Stimulated activated naive CD8-positive, alpha-beta T cell treated with anti-CD3 and anti-CD28 coated beads, Interleukin-15, amount 100 ng/mL, for 72 hours (primary cell): Measurements from ENCODE around the gene ZNRD2.

Experiments
- ATAC-seq: fragments of 150-1000 bp; cut with Tn5 transposase; 2 replicates; pipeline ENCODE4 v1.10.0; 2021; ENCODE audit warnings: mild to moderate bottlenecking, moderate library complexity
- DNase-seq, 2 donors: peaks; one replicate each; pipeline ENCODE4 v3.0.0; 2021 to 2022
- H3K27ac Mint-ChIP-seq, 2 donors: one replicate each; pipeline ENCODE4 v1.8.0; 2022; ENCODE audit warnings: mild to moderate bottlenecking in 2 of 2, mixed read lengths in 2 of 2, moderate library complexity in 2 of 2
- H3K27me3 Mint-ChIP-seq: one replicate; pipeline ENCODE4 v1.8.0; 2022; ENCODE audit warnings: mixed read lengths
- H3K4me1 Mint-ChIP-seq: one replicate; pipeline ENCODE4 v1.8.0; 2022; ENCODE audit warnings: mild to moderate bottlenecking, mixed read lengths
- H3K4me3 Mint-ChIP-seq, 2 donors: one replicate each; pipeline ENCODE4 v1.8.0; 2022; ENCODE audit warnings: mild to moderate bottlenecking in 2 of 2, mixed read lengths in 2 of 2, moderate library complexity in 1 of 2
- H3K9me3 Mint-ChIP-seq, 2 donors: one replicate each; pipeline ENCODE4 v1.8.0; 2022; ENCODE audit warnings: mixed read lengths in 2 of 2

Gene ZNRD2

DNA sequence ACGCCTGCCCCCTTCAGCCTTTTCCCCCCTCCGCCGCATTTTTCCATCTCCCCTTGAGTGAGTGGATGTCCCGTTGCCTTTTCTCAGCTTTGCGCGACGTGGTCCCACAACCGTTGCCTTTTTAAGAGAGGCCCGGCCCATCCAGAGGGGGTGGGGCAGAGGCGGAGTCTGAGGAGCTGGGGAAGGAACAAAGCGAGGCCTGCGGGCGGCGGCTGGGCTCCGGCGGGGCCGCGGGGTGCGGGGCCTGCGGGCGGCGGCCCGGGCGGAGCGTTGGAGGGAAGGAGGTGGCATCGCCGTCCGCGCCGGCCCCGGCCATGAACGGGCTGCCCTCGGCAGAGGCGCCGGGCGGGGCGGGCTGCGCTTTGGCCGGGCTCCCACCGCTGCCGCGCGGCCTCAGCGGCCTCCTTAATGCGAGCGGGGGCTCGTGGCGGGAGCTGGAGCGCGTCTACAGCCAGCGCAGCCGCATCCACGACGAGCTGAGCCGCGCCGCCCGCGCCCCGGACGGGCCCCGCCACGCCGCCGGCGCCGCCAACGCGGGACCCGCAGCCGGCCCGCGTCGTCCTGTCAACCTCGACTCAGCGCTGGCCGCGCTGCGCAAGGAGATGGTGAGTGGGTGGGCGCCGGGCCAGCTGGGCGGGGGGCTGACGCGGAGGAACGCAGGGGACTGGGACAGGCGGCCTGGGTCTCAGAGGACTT, 2.2 kb downstream of the ZNRD2 start, which contains the start of gene FAM89B:
Gene FAM89B (plus strand): TSS at position 183 of the 696 bp plus-strand sequence. CDS start 132 bp downstream, at position 315.
- DNase-seq (peak; percentile 83 to 85), ATAC-seq (no peak)
- Mint-ChIP-seq H3K27me3 (no peaks in the 10 kb centered on the region), H3K27ac (peak within 1 kb of the TSS; percentile 91 to 93), H3K4me1 (peaks cover 77% of the 10 kb centered on the region), H3K9me3 (no peaks in the 10 kb centered on the region), H3K4me3 (peak within 1 kb of the TSS; percentile 91 to 100)

DNA sequence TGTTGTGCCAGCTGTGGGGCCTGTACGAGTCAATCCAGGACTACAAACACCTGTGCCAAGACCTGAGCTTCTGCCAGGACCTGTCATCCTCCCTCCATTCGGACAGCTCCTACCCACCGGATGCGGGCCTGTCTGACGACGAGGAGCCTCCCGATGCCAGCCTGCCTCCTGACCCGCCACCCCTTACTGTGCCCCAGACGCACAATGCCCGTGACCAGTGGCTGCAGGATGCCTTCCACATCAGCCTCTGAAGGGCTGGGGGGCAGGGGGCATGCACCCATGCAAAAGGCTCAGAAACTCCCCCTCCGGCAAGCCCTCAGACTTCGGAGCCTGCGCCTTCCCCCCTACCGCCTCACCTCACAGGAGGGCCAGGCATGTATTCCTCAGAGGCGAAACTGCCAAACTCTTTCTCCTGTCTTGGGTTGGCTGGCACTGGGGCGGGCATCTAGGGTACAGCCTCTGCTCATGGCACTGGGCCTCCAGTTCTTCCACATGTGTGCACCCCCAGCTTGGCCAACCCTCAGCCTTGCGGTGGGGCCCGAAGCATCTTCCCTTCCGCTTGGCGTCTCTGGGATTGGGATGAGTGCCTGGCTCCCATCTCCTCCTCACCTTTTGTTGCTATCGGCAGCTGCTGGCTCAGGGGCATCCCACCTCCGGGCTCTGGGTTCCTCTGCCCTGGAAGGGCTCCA, 3.3 kb downstream of the ZNRD2 start:
- Mint-ChIP-seq H3K4me3 (peak overlapping the region; percentile 90 to 91), H3K9me3 (no peaks in the 10 kb centered on the region), H3K4me1 (peaks cover 77% of the 10 kb centered on the region), H3K27ac (peak overlapping the region; percentile 90 to 92), H3K27me3 (no peaks in the 10 kb centered on the region)
- ATAC-seq (no peak), DNase-seq (peak in 1 of 2 donors; percentile 44)

DNA sequence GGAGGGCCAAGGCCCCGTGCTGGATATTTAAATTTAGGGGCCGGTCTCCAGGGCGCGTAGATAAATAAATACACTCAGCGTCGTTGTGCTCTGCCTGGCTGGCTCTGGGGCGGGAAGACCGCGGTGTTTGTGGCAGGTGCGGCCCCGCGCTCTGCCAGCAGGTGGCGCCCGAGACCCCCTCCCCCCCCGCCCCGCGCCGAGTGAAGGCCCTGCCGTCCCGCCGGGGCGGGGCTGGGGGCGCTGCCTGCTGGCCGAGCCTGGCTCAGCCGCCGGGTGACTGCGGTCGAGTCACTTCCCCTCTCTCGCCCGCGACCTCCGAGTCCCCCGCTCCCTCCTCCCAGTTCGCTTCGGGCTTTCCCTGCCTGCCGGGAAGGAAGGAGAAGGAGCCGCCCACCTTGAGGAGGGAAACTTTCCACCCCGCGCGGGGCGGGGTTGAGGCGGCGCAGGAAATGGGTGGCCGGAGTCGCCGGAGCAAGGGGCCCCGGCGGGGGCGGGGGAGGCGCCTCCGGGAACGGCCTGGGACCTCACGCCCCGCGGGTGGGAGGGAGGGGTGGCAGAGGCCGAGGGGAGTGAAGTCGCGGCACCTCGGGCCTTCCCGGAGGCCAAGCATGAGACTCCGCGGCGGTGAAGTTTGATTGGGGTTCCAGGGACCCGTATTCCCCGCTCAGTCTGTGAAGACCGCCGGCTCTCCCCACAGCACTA, 4.0 kb downstream of the ZNRD2 start:
- DNase-seq (peak; percentile 93 to 97), ATAC-seq (peak; percentile 53)
- peak overlapping the region; percentile 92 to 97 for H3K27ac Mint-ChIP-seq
- H3K4me1 Mint-ChIP-seq: peaks cover 78% of the 10 kb centered on the region
- no peaks in the 10 kb centered on the region for H3K27me3 Mint-ChIP-seq
- H3K4me3 Mint-ChIP-seq: peak overlapping the region; percentile 90 to 91
- no peaks in the 10 kb centered on the region for H3K9me3 Mint-ChIP-seq

DNA sequence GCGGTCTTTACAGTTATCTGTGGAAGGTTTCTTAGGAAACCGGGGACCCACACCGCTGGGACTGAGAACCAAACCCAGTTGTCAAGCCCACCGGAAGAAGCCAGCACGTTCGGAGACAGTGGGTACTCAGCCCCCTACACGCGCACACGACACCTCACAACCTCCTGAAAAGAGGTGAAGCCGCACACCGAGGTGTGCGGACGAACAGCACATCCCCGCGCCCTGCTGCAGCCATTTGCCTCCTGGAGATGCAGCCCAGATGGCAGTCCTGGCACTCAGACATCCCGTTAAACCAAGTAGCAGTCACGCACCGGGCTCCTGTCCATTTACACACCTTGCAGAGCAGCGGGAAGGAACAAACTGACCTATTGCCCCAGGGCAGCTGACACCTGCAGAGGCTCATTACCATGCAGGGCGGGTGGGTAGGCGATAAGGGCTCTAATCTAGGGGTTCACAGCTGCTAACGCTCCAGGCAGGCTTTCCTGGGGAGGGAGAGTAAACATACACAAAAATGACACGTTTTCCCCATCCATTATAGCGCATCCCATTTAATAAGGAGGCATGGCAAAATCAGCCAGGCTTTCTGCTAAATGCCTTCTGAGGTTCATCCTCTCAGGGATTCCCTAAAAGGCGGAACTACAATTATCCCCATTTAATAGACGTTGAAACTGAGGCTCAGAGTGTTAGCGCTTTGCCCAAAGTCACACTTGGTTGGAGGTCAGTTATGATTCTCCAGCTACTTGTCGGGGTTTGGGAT, 4.7 kb downstream of the ZNRD2 start:
- H3K4me1 Mint-ChIP-seq: peaks cover 82% of the 10 kb centered on the region
- peak; percentile 33 for ATAC-seq
- H3K9me3 Mint-ChIP-seq: no peaks in the 10 kb centered on the region

DNA sequence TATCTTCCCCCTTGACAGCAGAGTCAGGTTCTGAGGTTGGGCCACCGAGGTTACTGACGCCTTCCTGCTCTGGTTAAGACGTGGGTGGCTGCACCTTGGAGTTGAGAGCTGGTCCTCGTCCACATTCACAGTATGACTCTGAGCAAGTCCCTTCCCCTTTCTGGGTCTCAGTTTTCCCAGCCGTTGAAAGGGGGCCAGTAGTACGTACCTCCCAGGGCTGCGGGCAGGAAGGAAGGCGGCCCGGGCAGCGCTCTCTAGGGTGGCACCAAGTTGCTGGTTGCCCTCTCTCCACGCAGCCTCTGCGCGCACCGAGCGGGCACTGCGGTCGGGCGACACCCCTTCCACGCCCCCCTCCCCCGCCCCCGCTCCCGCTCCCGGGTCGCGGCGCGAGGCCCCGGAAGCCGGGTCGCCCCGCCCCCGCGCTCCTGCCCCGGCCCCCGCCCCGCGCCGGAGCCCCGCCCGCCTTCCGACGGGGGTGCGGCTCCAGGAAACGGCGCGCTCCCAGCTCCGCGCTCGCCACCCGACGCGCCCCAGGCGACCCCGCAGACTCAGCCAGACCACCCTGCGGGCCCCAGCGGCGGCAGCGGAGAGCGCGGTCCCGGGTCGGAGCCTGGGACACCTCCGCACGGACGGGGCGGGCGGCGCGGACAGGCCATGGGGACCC, 5.4 kb downstream of the ZNRD2 start, which contains the start of gene EHBP1L1:
Gene EHBP1L1 (plus strand): TSS at position 486 of the 664 bp plus-strand sequence. CDS start 250 bp downstream, outside the sequence.
- H3K27me3 Mint-ChIP-seq: no peaks in the 10 kb centered on the region
- no peaks in the 10 kb centered on the region for H3K9me3 Mint-ChIP-seq
- H3K4me3 Mint-ChIP-seq: peak within 1 kb of the TSS; percentile 91 to 92
- H3K27ac Mint-ChIP-seq: peak within 1 kb of the TSS; percentile 91 to 97
- ATAC-seq (peak; percentile 51), DNase-seq (peak; percentile 80 to 86)
- H3K4me1 Mint-ChIP-seq: peaks cover 81% of the 10 kb centered on the region

More for the DNA sequence above, 4.7 kb downstream of the ZNRD2 start:
- Mint-ChIP-seq H3K27ac (peak overlapping the region; percentile 91 to 97), H3K27me3 (no peaks in the 10 kb centered on the region), H3K4me3 (peak overlapping the region; percentile 90 to 91)
- no peak for DNase-seq

DNA sequence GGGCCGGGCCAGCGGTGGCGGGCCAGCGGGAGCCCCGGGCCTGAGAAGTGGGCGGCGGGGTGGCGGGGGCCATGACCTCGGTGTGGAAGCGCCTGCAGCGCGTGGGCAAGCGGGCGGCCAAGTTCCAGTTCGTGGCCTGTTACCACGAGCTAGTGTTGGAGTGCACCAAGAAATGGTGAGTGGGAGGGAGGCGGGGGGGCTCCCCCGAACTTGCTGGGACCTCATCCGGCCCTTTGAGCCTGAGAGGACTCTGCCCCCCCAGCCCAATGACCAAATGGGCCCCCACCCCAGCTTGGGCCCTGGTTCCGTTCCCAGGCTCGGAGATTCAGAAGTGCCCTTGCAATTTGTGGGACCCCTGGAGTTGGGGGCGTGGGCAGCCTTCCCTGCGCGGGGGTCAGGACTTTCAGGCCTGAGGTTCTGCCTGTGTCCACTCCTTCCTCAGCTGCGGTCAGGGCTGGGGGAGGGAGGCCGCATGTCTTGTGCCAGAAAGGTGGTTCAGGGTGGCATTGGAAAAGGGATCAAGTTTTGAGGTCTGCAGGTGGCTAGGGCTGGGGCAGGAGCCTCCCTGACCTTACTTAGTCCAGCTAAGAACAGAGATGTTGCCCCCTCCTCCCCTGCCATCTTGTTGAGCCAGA, 6.1 kb downstream of the ZNRD2 start:
- H3K4me3 Mint-ChIP-seq: peak overlapping the region; percentile 87 to 92
- no peaks in the 10 kb centered on the region for H3K9me3 Mint-ChIP-seq
- ATAC-seq (peak; percentile 0), DNase-seq (no peak)
- H3K27ac Mint-ChIP-seq: peak overlapping the region; percentile 76 to 90
- peaks cover 75% of the 10 kb centered on the region for H3K4me1 Mint-ChIP-seq
- H3K27me3 Mint-ChIP-seq: no peaks in the 10 kb centered on the region

DNA sequence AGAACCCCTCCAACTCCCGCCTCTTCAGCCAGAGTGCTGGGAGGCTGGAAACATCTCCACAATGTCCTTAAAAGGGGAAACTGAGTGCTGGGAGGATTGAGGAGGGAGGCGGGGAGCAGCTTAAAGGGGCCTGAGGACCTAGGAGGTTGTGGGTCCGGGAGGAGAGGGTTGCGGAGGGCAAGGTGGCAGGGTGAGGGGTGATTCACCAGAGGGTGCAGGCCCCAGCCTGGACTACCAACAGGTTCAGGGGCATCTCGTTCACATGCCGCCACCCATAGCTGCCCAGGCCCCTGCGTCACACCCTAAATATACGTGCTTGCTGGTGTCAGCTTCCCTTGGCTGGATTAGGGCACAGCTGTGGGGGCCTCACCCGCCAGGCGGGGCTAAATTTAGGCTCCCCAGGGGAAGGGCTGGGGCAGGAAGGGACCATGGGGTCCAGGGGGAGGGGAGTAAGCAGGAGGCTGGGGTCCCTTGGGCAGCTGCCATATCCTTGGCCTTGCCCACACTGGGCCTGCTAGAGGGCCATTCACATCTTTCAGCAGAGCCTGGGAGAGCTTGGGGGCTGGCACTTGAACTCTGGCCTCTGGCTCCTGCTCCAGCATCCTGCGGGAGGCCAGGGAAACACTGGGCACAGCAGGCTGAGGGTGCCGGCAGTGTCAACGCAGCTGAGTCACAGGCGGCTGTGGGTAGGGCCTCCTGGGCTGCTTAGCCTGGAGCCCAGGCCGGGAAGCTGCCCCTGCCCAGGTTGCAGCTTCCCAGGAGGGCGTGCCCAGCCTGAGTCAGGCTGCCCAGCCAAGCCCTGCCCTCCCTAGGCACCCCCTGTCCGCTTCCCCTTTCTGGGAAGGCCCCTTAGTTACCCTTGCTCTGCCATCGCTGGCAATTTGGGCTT, 6.8 kb downstream of the ZNRD2 start:
- Mint-ChIP-seq H3K4me3 (peak overlapping the region; percentile 87 to 92), H3K4me1 (peaks cover 70% of the 10 kb centered on the region), H3K9me3 (no peaks in the 10 kb centered on the region), H3K27me3 (no peaks in the 10 kb centered on the region), H3K27ac (peak overlapping the region; percentile 76 to 90)
- DNase-seq (no peak), ATAC-seq (no peak)

DNA sequence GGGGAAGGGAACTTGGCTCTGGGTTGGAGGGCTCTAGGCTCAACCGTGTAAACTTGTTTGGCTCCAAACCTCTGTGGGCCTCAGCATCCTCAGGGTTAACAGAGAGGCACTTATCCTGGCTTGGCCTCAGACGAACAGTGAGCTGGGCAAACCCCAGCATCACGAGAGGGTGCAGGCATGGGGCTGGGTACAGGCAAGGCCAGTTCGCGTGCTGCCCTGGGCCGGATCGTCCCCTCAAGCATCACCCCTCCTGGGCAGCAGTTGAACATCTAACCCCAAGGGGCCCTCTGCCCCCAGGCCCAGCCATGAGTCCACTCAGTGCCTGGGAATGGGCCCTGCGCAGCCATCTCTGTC, 7.5 kb downstream of the ZNRD2 start:
- H3K9me3 Mint-ChIP-seq: no peaks in the 10 kb centered on the region
- no peaks in the 10 kb centered on the region for H3K27me3 Mint-ChIP-seq
- no peak for ATAC-seq
- H3K4me1 Mint-ChIP-seq: peaks cover 72% of the 10 kb centered on the region
- no peak for DNase-seq
- H3K27ac Mint-ChIP-seq: peak overlapping the region; percentile 22 to 68
- peak overlapping the region; percentile 44 to 92 for H3K4me3 Mint-ChIP-seq

DNA sequence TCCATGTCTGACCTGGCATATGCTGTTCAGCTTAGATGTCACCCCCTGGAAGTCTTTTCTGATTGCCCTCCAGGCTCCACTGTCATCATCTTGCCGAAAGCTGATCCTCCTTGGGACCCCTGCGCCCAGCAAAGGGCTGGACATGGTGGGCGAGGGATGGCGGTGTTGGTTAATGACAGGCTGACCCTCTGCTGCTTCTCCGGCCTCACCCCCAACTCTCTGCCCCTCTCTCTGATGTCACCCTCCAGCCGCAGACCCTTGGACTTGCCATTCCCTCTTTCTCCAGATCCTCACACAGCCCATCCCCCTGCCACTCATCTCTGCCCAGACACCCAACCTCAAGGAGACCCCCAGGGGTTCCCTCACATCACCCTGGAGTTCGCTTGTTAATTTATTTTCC, 7.9 kb downstream of the ZNRD2 start:
- Mint-ChIP-seq H3K4me1 (peaks cover 74% of the 10 kb centered on the region), H3K4me3 (peak overlapping the region; percentile 44 to 92), H3K27ac (peak overlapping the region; percentile 22 to 56), H3K9me3 (no peaks in the 10 kb centered on the region), H3K27me3 (no peaks in the 10 kb centered on the region)
- ATAC-seq (no peak), DNase-seq (no peak)

DNA sequence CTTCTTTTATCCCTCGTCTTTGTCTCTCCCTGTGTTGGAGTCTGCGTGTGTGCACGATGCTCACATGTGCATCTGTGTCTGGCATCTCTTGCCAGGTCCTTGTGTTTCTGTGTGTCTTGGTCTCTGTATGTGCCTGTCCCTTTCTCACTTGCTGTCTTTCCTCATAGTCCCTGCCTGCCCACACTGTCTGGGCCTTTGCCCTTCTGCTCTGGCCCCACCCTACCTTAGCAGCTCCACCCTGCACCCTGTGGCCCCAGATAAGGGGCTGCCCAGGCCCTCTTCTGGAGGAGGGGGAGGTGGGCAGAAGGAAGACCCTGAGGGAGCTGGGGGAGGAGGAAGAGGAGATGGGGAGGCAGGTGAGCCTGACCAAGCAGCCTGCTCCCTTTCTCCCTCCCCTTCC, 8.4 kb downstream of the ZNRD2 start:
- H3K4me3 Mint-ChIP-seq: peak overlapping the region; percentile 44 to 92
- ATAC-seq (no peak), DNase-seq (no peak)
- H3K27me3 Mint-ChIP-seq: no peaks in the 10 kb centered on the region
- no peaks in the 10 kb centered on the region for H3K9me3 Mint-ChIP-seq
- peak overlapping the region in 1 of 2 donors; percentile 56 for H3K27ac Mint-ChIP-seq
- peaks cover 74% of the 10 kb centered on the region for H3K4me1 Mint-ChIP-seq

DNA sequence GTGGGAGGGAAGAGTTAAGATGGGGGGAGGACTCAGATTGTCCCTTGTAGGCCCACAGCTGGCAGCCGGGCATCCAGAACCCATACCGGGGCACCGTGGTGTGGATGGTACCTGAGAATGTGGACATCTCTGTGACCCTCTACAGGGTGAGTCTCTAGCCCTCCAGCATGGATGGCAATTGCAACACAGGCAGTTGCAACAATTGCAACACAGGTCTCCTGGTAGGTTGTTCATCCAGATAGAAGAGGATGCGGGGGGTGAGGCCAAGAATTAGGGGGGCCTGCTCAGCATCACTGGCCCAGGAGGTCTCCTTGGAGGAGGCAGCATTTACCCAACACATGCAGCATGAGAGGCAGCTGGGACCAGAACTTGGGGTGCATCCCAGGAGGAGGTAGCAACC, 9.0 kb downstream of the ZNRD2 start:
- Mint-ChIP-seq H3K4me3 (peak overlapping the region in 1 of 2 donors; percentile 3), H3K27ac (no peak overlapping the region), H3K9me3 (no peaks in the 10 kb centered on the region), H3K27me3 (no peaks in the 10 kb centered on the region), H3K4me1 (peaks cover 73% of the 10 kb centered on the region)
- ATAC-seq: no peak
- DNase-seq: no peak

DNA sequence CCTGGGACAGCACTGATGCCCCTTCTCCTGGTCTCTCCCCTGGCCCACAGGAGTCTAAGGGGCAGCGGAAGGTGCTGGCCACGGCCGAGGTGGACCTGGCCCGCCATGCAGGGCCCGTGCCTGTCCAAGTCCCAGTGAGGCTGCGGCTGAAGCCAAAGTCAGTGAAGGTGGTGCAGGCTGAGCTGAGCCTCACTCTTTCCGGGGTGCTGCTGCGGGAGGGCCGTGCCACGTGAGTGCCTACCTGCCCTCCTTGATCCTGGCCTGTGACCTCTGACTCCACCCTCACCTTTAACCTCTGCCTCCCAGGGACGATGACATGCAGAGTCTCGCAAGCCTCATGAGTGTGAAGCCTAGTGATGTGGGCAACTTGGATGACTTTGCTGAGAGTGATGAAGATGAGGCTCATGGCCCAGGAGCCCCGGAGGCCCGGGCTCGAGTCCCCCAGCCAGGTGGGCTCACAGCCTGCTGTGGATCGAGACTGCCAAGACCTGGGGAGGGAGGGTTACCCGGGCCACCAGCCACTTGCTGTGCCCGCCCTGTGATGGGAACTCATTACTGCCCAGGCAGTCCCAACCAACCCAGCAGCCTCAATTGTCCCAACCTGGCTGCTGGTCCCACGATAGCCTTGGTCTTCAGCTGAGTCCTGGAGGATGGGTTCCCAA, 9.9 kb downstream of the ZNRD2 start:
- Mint-ChIP-seq H3K27me3 (no peaks in the 10 kb centered on the region), H3K27ac (no peak overlapping the region), H3K4me3 (no peak overlapping the region), H3K4me1 (peaks cover 69% of the 10 kb centered on the region), H3K9me3 (no peaks in the 10 kb centered on the region)
- DNase-seq (no peak), ATAC-seq (no peak)

DNA sequence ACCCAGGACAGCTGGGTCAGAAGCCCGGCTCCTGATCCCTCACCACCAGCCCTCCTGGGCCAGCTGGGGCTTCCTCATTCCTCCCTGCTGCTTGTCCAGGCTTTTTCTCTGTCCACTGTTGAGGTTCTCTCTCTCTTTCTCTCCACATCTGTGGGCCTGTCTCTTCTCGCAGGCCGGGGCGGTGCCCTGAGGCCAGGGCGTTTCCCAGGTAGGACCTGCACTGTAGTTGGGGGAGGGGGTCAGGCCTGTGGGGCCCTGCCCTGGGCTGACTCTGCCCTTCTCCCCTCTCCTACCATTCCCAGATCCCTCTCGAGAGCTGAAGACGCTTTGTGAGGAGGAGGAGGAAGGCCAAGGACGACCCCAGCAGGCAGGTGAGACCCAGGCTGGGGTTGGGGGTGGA, 10.5 kb downstream of the ZNRD2 start:
- H3K4me1 Mint-ChIP-seq: peaks cover 69% of the 10 kb centered on the region
- H3K4me3 Mint-ChIP-seq: no peak overlapping the region
- H3K27me3 Mint-ChIP-seq: no peaks in the 10 kb centered on the region

More for the DNA sequence above, 10.5 kb downstream of the ZNRD2 start:
- ATAC-seq (no peak), DNase-seq (no peak)
- Mint-ChIP-seq H3K9me3 (no peaks in the 10 kb centered on the region), H3K27ac (no peak overlapping the region)
